OCI-LY1 (cell line): ENCODE results near the gene ZBTB17.

Experiments used
- CTCF ChIP-seq: fragments of 200-600 bp; sonication (generic), shearing (Covaris generic); IDR thresholded peaks from 2 replicates; pipeline ENCODE4 v1.5.1; 2017; ENCODE audit warnings: mild to moderate bottlenecking, antibody characterized with exemption, low read length, moderate library complexity, mixed read lengths
- EZH2 ChIP-seq: fragments of 200-600 bp; sonication (generic), shearing (Covaris generic); IDR thresholded peaks from 2 replicates; pipeline ENCODE4 v1.8.0; 2017; ENCODE audit warnings: borderline replicate concordance, mixed run types, mild to moderate bottlenecking, antibody characterized with exemption, low read length, moderate library complexity, mixed read lengths

GRCh38 chr1:16006010-16006409 is 30.1 kb upstream of the ZBTB17 start:
- no peak for TF ChIP-seq CTCF
- no peak for TF ChIP-seq EZH2
